ENCODE data around the gene PPP1R15A. TPM values are rescaled to one million over a fixed set of nuclear protein-coding genes. Genes with fewer than 3 reads are reported as not detected.

The PPP1R15A gene
- total RNA-seq, 1 donor from 2014 or later: 10.6 TPM

GRCh38 chr19:48925240-48925843 is 53.1 kb downstream of the PPP1R15A start:
- H3K4me3 ChIP-seq: no peak overlapping the region
- H3K9me3 ChIP-seq (ENCODE audit: low read depth): no peaks in the 10 kb centered on the region
- no peaks in the 10 kb centered on the region for H3K36me3 ChIP-seq
- H3F3A ChIP-seq (ENCODE audit: low read depth): no peaks in the 10 kb centered on the region
- TF ChIP-seq EZH2phosphoT487 (IDR thresholded peaks at IDR 0.05) (no peak), EZH2 (IDR thresholded peaks at IDR 0.05) (no peak), CTCF (IDR thresholded peaks at IDR 0.05) (no peak)
- H3K4me2 ChIP-seq: no peak overlapping the region
- H3K4me3 Mint-ChIP-seq: no peak overlapping the region
- no peaks in the 10 kb centered on the region for H3K4me1 ChIP-seq
- no peaks in the 10 kb centered on the region for H3K4me1 Mint-ChIP-seq
- no peaks in the 10 kb centered on the region for H3K27me3 Mint-ChIP-seq (ENCODE audit: insufficient read depth, low read depth)
- H4K20me1 ChIP-seq (ENCODE audit: low read depth): no peaks in the 10 kb centered on the region
- no peaks in the 10 kb centered on the region for H3K27me3 ChIP-seq
- no peak for DNase-seq (ENCODE audit: low spot score)
- peaks cover 5% of the 10 kb centered on the region for H3K36me3 Mint-ChIP-seq
- H2AFZ ChIP-seq (replicated peaks): no peak overlapping the region
- no peaks in the 10 kb centered on the region for H3K9me3 Mint-ChIP-seq
- no peak overlapping the region for H3K27ac Mint-ChIP-seq
- no peak overlapping the region for H3K9ac ChIP-seq
- H3K27ac ChIP-seq: no peak overlapping the region
- no peaks in the 10 kb centered on the region for H3K79me2 ChIP-seq (ENCODE audit: low read depth)

Other genes with a start within 250 kb of the PPP1R15A start
- 7.4 and 10.3 TPM in 2 replicates for gene DBP, start 235.0 kb upstream of the PPP1R15A start, total RNA-seq (ENCODE audit: low replicate concordance)
- 12.6 and 49.8 TPM in 2 replicates for gene CA11, start 226.2 kb upstream of the PPP1R15A start, total RNA-seq (ENCODE audit: low replicate concordance)
- 0.87 TPM in 1 of 2 replicates, not detected in the other for gene NTN5, start 199.4 kb upstream of the PPP1R15A start, total RNA-seq (ENCODE audit: low replicate concordance)
- 0.09 and 1.7 TPM in 2 replicates for gene FUT2, start 176.4 kb upstream of the PPP1R15A start, total RNA-seq (ENCODE audit: low replicate concordance)
- gene MAMSTR, start 152.7 kb upstream of the PPP1R15A start, total RNA-seq (ENCODE audit: low replicate concordance): 1.2 and 1.4 TPM in 2 replicates
- gene RASIP1, start 131.8 kb upstream of the PPP1R15A start, total RNA-seq (ENCODE audit: low replicate concordance): 0.86 and 3.2 TPM in 2 replicates
- gene IZUMO1, start 125.5 kb upstream of the PPP1R15A start, total RNA-seq (ENCODE audit: low replicate concordance): 0.19 and 0.40 TPM in 2 replicates
- gene FUT1, start 119.8 kb upstream of the PPP1R15A start, total RNA-seq (ENCODE audit: low replicate concordance): 2.9 and 5.1 TPM in 2 replicates
- gene FGF21, start 116.9 kb upstream of the PPP1R15A start, total RNA-seq (ENCODE audit: low replicate concordance): not detected in 2 replicates
- 33.5 and 63.2 TPM in 2 replicates for gene BCAT2, start 61.4 kb upstream of the PPP1R15A start, total RNA-seq (ENCODE audit: low replicate concordance)
- 11.2 and 27.6 TPM in 2 replicates for gene HSD17B14, start 35.9 kb upstream of the PPP1R15A start, total RNA-seq (ENCODE audit: low replicate concordance)
- 6.2 and 6.3 TPM in 2 replicates for gene PLEKHA4, start 3.8 kb upstream of the PPP1R15A start, total RNA-seq (ENCODE audit: low replicate concordance)
- 0.26 and 0.40 TPM in 2 replicates for gene TULP2, start 26.3 kb downstream of the PPP1R15A start, total RNA-seq (ENCODE audit: low replicate concordance)
- gene NUCB1, start 27.9 kb downstream of the PPP1R15A start, total RNA-seq (ENCODE audit: low replicate concordance): 73.5 and 158 TPM in 2 replicates
- gene DHDH, start 61.3 kb downstream of the PPP1R15A start, total RNA-seq (ENCODE audit: low replicate concordance): 1.6 TPM in 1 of 2 replicates, not detected in the other
- gene BAX, start 82.5 kb downstream of the PPP1R15A start, total RNA-seq (ENCODE audit: low replicate concordance): 35.8 and 79.2 TPM in 2 replicates
- 989 and 1,798 TPM in 2 replicates for gene FTL, start 92.9 kb downstream of the PPP1R15A start, total RNA-seq (ENCODE audit: low replicate concordance)
- gene GYS1, start 120.9 kb downstream of the PPP1R15A start, total RNA-seq (ENCODE audit: low replicate concordance): 17.7 and 38.7 TPM in 2 replicates
- 67.0 and 157 TPM in 2 replicates for gene RUVBL2, start 121.5 kb downstream of the PPP1R15A start, total RNA-seq (ENCODE audit: low replicate concordance)
- gene LHB, start 144.7 kb downstream of the PPP1R15A start, total RNA-seq (ENCODE audit: low replicate concordance): not detected in 2 replicates
- gene CGB3, start 151.9 kb downstream of the PPP1R15A start, total RNA-seq (ENCODE audit: low replicate concordance): not detected in 2 replicates
- 1.0 TPM in 1 of 2 replicates, not detected in the other for gene CGB2, start 159.5 kb downstream of the PPP1R15A start, total RNA-seq (ENCODE audit: low replicate concordance)
- gene CGB1, start 164.5 kb downstream of the PPP1R15A start, total RNA-seq (ENCODE audit: low replicate concordance): not detected in 2 replicates
- gene CGB5, start 171.4 kb downstream of the PPP1R15A start, total RNA-seq (ENCODE audit: low replicate concordance): not detected in 2 replicates
- not detected in 2 replicates for gene CGB8, start 176.7 kb downstream of the PPP1R15A start, total RNA-seq (ENCODE audit: low replicate concordance)
- gene CGB7, start 185.3 kb downstream of the PPP1R15A start, total RNA-seq (ENCODE audit: low replicate concordance): 0.31 TPM in 1 of 2 replicates, not detected in the other
- 0.46 and 3.8 TPM in 2 replicates for gene NTF4, start 192.4 kb downstream of the PPP1R15A start, total RNA-seq (ENCODE audit: low replicate concordance)
- gene KCNA7, start 200.3 kb downstream of the PPP1R15A start, total RNA-seq (ENCODE audit: low replicate concordance): 0.11 TPM in 1 of 2 replicates, not detected in the other
- gene SNRNP70, start 213.0 kb downstream of the PPP1R15A start, total RNA-seq (ENCODE audit: low replicate concordance): 162 and 365 TPM in 2 replicates
- gene LIN7B, start 241.9 kb downstream of the PPP1R15A start, total RNA-seq (ENCODE audit: low replicate concordance): 9.2 and 9.7 TPM in 2 replicates
- 1.7 TPM in 1 of 2 replicates, not detected in the other for gene C19orf73, start 246.7 kb downstream of the PPP1R15A start, total RNA-seq (ENCODE audit: low replicate concordance)
- 1.8 and 12.0 TPM in 2 replicates for gene PPFIA3, start 247.1 kb downstream of the PPP1R15A start, total RNA-seq (ENCODE audit: low replicate concordance)